Caco-2 (cell line): ENCODE results near the gene WASHC4. TPM values are rescaled to one million over a fixed set of nuclear protein-coding genes. Genes with fewer than 3 reads are reported as not detected.

ENCODE experiments used
- BruUV-seq: library from RNA; stranded (reverse); fragments of 400-500 nt; replicated peaks from 2 replicates; lab custom pipeline; 2021; lab: Mats Ljungman, UMichigan
- CTCF ChIA-PET: fragments of 300-600 bp; sonication (Branson Sonifier 250); formaldehyde crosslinking; loops from one replicate; lab custom pipeline; 2022; ENCODE audit warnings: antibody characterized with exemption; lab: Charles Lee
- POLR2A ChIA-PET: fragments of 300-600 bp; sonication (Branson Sonifier 250); formaldehyde crosslinking; loops from one replicate; lab custom pipeline; 2022; ENCODE audit warnings: antibody characterized with exemption; lab: Charles Lee
- DNase-seq, 2 experiments: peaks; one replicate each; pipeline versions ENCODE4 v3.0.0 to v3.0.0-alpha.2; 2020 to 2022
- H3K27me3 ChIP-seq: replicated peaks from 2 replicates; pipeline ENCODE4 v1.6.0; 2011; ENCODE audit warnings: low read length; ENCODE audit not compliant: control insufficient read depth, insufficient read depth
- H3K36me3 ChIP-seq: 2 replicates; pipeline ENCODE4 v1.5.1; 2011; ENCODE audit warnings: low read length; ENCODE audit not compliant: control insufficient read depth, insufficient read depth
- H3K4me1 ChIP-seq: fragments of 250-450 bp; sonication (Bioruptor Pico); 2 replicates; pipeline ENCODE4 v1.5.1; 2020; ENCODE audit warnings: mild to moderate bottlenecking
- H3K4me3 ChIP-seq: 2 replicates; pipeline ENCODE4 v1.5.1; 2011; ENCODE audit warnings: low read depth, mild to moderate bottlenecking, control low read depth, low read length
- H3K9me3 ChIP-seq: fragments of 250-450 bp; sonication (Bioruptor Pico); 2 replicates; pipeline ENCODE4 v1.5.1; 2020; ENCODE audit warnings: mild to moderate bottlenecking, moderate library complexity
- H3K27ac Mint-ChIP-seq: one replicate; pipeline ENCODE4 v1.8.0; 2022; ENCODE audit warnings: mixed read lengths; ENCODE audit not compliant: unreplicated experiment
- H3K27me3 Mint-ChIP-seq: one replicate; pipeline ENCODE4 v1.8.0; 2022; ENCODE audit warnings: mixed read lengths; ENCODE audit not compliant: insufficient read depth, unreplicated experiment
- H3K36me3 Mint-ChIP-seq: one replicate; pipeline ENCODE4 v1.8.0; 2022; ENCODE audit warnings: mild to moderate bottlenecking, mixed read lengths; ENCODE audit not compliant: insufficient read depth, unreplicated experiment
- H3K4me1 Mint-ChIP-seq: one replicate; pipeline ENCODE4 v1.8.0; 2022; ENCODE audit warnings: low read depth, mixed read lengths; ENCODE audit not compliant: unreplicated experiment
- H3K4me3 Mint-ChIP-seq: one replicate; pipeline ENCODE4 v1.8.0; 2022; ENCODE audit warnings: mild to moderate bottlenecking, moderate library complexity, mixed read lengths; ENCODE audit not compliant: unreplicated experiment
- H3K9me3 Mint-ChIP-seq: one replicate; pipeline ENCODE4 v1.8.0; 2022; ENCODE audit warnings: mixed read lengths; ENCODE audit not compliant: unreplicated experiment
- intact Hi-C: fragments of 100-400 bp; cut with micrococcal nuclease; formaldehyde crosslinking; loops from one replicate; pipeline ENCODE4 v1.10.0; 2022; ENCODE audit not compliant: unreplicated experiment
- total RNA-seq: library from RNA; stranded (reverse); gene quantifications from 2 replicates; pipeline ENCODE4 v1.2.3, GENCODE V29; 2022
- TF ChIP-seq, protein P1 (sequence below), 2 experiments: fragments of 200-600 bp in 1 of 2; IDR thresholded peaks; 1 replicate in 1 of 2; 2 replicates in 1 of 2; pipeline versions ENCODE4 v1.5.1 to v1.8.0; 2011 to 2022; ENCODE audit warnings: antibody characterized with exemption in 1 of 2, control low read depth in 1 of 2, inconsistent platforms in 1 of 2, low read depth in 1 of 2, low read length in 1 of 2, mild to moderate bottlenecking in 1 of 2, moderate library complexity in 1 of 2; ENCODE audit not compliant: insufficient read depth in 1 of 2, severe bottlenecking in 1 of 2, unreplicated experiment in 1 of 2

Gene WASHC4
- total RNA-seq, 1 experiment from 2014 or later = 41.0 TPM

DNA sequence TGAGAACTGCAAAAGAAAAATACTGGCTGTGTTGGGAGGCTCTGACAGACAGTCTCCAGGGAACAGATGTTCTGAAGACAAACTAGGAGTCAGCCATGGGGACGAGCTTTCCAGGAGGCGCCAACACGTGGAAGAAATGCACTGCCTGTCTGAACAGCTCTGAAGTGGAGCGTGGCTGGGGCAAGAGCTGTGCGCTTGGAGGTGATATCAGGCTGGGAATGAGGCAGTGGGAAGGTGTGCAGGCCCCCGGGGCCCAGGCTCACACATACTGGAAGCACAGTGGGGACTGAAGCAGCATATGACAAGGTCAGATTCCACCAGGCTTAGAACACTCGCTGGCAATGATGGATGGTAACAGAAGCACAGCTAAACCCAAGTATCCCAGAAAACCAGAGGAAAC is 110.9 kb downstream of the WASHC4 start:
- intact Hi-C loops = no loop called here
- Histone ChIP-seq H3K36me3 (peaks cover 5% of the 10 kb centered on the region), H3K4me3 (no peak overlapping the region), H3K4me1 (peaks cover 42% of the 10 kb centered on the region), H3K27me3 (no peaks in the 10 kb centered on the region), H3K9me3 (no peaks in the 10 kb centered on the region)
- peaks cover 43% of the 10 kb centered on the region for H3K36me3 Mint-ChIP-seq
- H3K4me3 Mint-ChIP-seq = no peak overlapping the region
- ChIA-PET POLR2A (no interaction called here), CTCF (no interaction called here)
- no peak for DNase-seq
- no TSS peak for BruUV-seq
- H3K27me3 Mint-ChIP-seq = no peaks in the 10 kb centered on the region
- no peaks in the 10 kb centered on the region for H3K9me3 Mint-ChIP-seq
- TF ChIP-seq, protein P1, sequence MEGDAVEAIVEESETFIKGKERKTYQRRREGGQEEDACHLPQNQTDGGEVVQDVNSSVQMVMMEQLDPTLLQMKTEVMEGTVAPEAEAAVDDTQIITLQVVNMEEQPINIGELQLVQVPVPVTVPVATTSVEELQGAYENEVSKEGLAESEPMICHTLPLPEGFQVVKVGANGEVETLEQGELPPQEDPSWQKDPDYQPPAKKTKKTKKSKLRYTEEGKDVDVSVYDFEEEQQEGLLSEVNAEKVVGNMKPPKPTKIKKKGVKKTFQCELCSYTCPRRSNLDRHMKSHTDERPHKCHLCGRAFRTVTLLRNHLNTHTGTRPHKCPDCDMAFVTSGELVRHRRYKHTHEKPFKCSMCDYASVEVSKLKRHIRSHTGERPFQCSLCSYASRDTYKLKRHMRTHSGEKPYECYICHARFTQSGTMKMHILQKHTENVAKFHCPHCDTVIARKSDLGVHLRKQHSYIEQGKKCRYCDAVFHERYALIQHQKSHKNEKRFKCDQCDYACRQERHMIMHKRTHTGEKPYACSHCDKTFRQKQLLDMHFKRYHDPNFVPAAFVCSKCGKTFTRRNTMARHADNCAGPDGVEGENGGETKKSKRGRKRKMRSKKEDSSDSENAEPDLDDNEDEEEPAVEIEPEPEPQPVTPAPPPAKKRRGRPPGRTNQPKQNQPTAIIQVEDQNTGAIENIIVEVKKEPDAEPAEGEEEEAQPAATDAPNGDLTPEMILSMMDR (IDR thresholded peaks at IDR 0.05; ENCODE audit: insufficient read depth in 1 of 2, low read depth in 1 of 2, low read length in 1 of 2, severe bottlenecking in 1 of 2, unreplicated experiment in 1 of 2) = no peak
- H3K27ac Mint-ChIP-seq = no peak overlapping the region
- peaks cover 39% of the 10 kb centered on the region for H3K4me1 Mint-ChIP-seq

Other genes with a start within 250 kb of the WASHC4 start
- gene SLC41A2, start 149.4 kb upstream of the WASHC4 start, total RNA-seq = 21.6 and 24.9 TPM in 2 replicates
- gene NOPCHAP1, start 121.4 kb upstream of the WASHC4 start, total RNA-seq = 23.0 TPM in 2 replicates
- gene ALDH1L2, start 23.3 kb upstream of the WASHC4 start, total RNA-seq = 20.3 and 26.1 TPM in 2 replicates
- 49.2 and 56.0 TPM in 2 replicates for gene APPL2, start 128.4 kb downstream of the WASHC4 start, total RNA-seq
- 173 and 209 TPM in 2 replicates for gene C12orf75, start 223.0 kb downstream of the WASHC4 start, total RNA-seq